Endothelial cell of umbilical vein (primary cell): ENCODE results near the gene COQ7. TPM values are rescaled to one million over a fixed set of nuclear protein-coding genes. Genes with fewer than 3 reads are reported as not detected.

Experiments used
- BruUV-seq: library from RNA; stranded (reverse); fragments of 400-500 nt; replicated peaks from 2 replicates; lab custom pipeline; 2021; lab: Mats Ljungman, UMichigan
- CTCF ChIA-PET: fragments of 300-600, 350-600 bp; sonication (Branson Sonifier 250); formaldehyde crosslinking; loops from one replicate; lab custom pipeline; 2021; ENCODE audit warnings: antibody characterized with exemption, inconsistent platforms; lab: Charles Lee
- POLR2A ChIA-PET: fragments of 300-600, 350-600 bp; sonication (Branson Sonifier 250); formaldehyde crosslinking; loops from one replicate; lab custom pipeline; 2021; ENCODE audit warnings: antibody characterized with exemption, inconsistent platforms; lab: Charles Lee
- DNase-seq: peaks from one replicate; pipeline ENCODE4 v3.0.0-alpha.2; 2011; ENCODE audit warnings: low read depth, low spot score
- FAIRE-seq: peaks from 2 replicates; lab custom pipeline; 2011; peaks lifted over from hg19 to GRCh38; lab: Jason Lieb, UNC
- H2AFZ ChIP-seq: 2 replicates; pipeline ENCODE4 v1.6.0; 2012; ENCODE audit warnings: low read depth, low read length, control low read depth, inconsistent platforms
- H3K27ac ChIP-seq: 2 replicates; pipeline ENCODE4 v1.5.1; 2011; ENCODE audit warnings: low read depth, mild to moderate bottlenecking, control low read depth, low read length, moderate library complexity; ENCODE audit not compliant: insufficient read depth
- H3K27me3 ChIP-seq, 2 experiments: 2 replicates each; pipeline versions ENCODE4 v1.6.0 to v1.6.1; 2011; ENCODE audit warnings: low read length in 2 of 2, mixed read lengths in 1 of 2; ENCODE audit not compliant: control insufficient read depth in 2 of 2, insufficient read depth in 2 of 2
- H3K36me3 ChIP-seq, 2 experiments: 2 replicates in 1 of 2; 3 replicates in 1 of 2; pipeline ENCODE4 v1.5.1; 2011; ENCODE audit warnings: low read length in 2 of 2, mild to moderate bottlenecking in 1 of 2, moderate library complexity in 1 of 2; ENCODE audit not compliant: control insufficient read depth in 2 of 2, insufficient read depth in 2 of 2; ENCODE audit errors: extremely low read depth in 1 of 2
- H3K4me1 ChIP-seq: 3 replicates; pipeline ENCODE4 v1.5.1; 2011; ENCODE audit warnings: mild to moderate bottlenecking, low read length; ENCODE audit not compliant: control insufficient read depth, insufficient read depth; ENCODE audit errors: extremely low read depth
- H3K4me2 ChIP-seq: 2 replicates; pipeline ENCODE4 v1.6.1; 2011; ENCODE audit warnings: low read length, control low read depth, mixed read lengths; ENCODE audit not compliant: insufficient read depth
- H3K4me3 ChIP-seq, 3 experiments: fragments of 200-600 bp in 1 of 3; sonication (generic), shearing (Covaris generic) in 1 of 3; replicated peaks in 1 of 3; 2 replicates each; pipeline ENCODE4 v1.5.1; 2011 to 2016; ENCODE audit warnings: control low read depth in 3 of 3, low read length in 3 of 3, mild to moderate bottlenecking in 2 of 3, inconsistent platforms in 1 of 3, low read depth in 1 of 3, moderate library complexity in 1 of 3; ENCODE audit not compliant: insufficient read depth in 1 of 3
- H3K79me2 ChIP-seq: 2 replicates; pipeline ENCODE4 v1.6.0; 2012; ENCODE audit warnings: low read length, inconsistent platforms; ENCODE audit not compliant: control insufficient read depth, insufficient read depth
- H3K9ac ChIP-seq: replicated peaks from 2 replicates; pipeline ENCODE3; 2011; ENCODE audit warnings: low read length, control low read depth; ENCODE audit not compliant: insufficient read depth; ENCODE audit errors: extremely low read depth
- H3K9me1 ChIP-seq: replicated peaks from 3 replicates; pipeline ENCODE4 v1.6.0; 2011; ENCODE audit warnings: mild to moderate bottlenecking, low read length; ENCODE audit not compliant: control insufficient read depth, insufficient read depth; ENCODE audit errors: extremely low read depth
- H3K9me3 ChIP-seq: replicated peaks from 2 replicates; pipeline ENCODE4 v1.5.1; 2012; ENCODE audit warnings: low read length, inconsistent platforms; ENCODE audit not compliant: control insufficient read depth, insufficient read depth
- H4K20me1 ChIP-seq: replicated peaks from 2 replicates; pipeline ENCODE3; 2011; ENCODE audit warnings: mild to moderate bottlenecking, low read length; ENCODE audit not compliant: control insufficient read depth, insufficient read depth; ENCODE audit errors: extremely low read depth
- FOS ChIP-seq: IDR thresholded peaks from 2 replicates; pipeline ENCODE4 v1.6.1; 2011; ENCODE audit warnings: mild to moderate bottlenecking, low read length, moderate library complexity, borderline replicate concordance; ENCODE audit not compliant: insufficient read depth
- GATA2 ChIP-seq: IDR thresholded peaks from 2 replicates; pipeline ENCODE4 v1.7.0; 2011; ENCODE audit warnings: low read depth, mild to moderate bottlenecking, moderate library complexity, mixed read lengths, low read length; ENCODE audit not compliant: insufficient read length, insufficient read depth
- JUN ChIP-seq: IDR thresholded peaks from 2 replicates; pipeline ENCODE4 v1.6.1; 2011; ENCODE audit warnings: borderline replicate concordance, low read depth; ENCODE audit not compliant: insufficient read length, insufficient read depth
- MYC ChIP-seq: IDR thresholded peaks from one replicate; pipeline ENCODE4 v1.6.1; 2011; ENCODE audit warnings: mild to moderate bottlenecking, low read depth, low read length
- POLR2A ChIP-seq: IDR thresholded peaks from 2 replicates; pipeline ENCODE4 v1.6.1; 2012; ENCODE audit warnings: low read depth, mild to moderate bottlenecking, control low read depth, low read length
- POLR2AphosphoS5 ChIP-seq: IDR thresholded peaks from 2 replicates; pipeline ENCODE4 v1.6.1; 2012; ENCODE audit warnings: low read depth, mild to moderate bottlenecking, control low read depth, low read length, moderate library complexity; ENCODE audit not compliant: insufficient read depth
- dilution Hi-C: fragments of 300-500 bp; cut with MboI; formaldehyde crosslinking; loops from one replicate; pipeline ENCODE4 v1.15.0; 2019; ENCODE audit warnings: low sequenced_read_pairs; ENCODE audit not compliant: extremely low pct_ligation_motif_present
- intact Hi-C: fragments of 100-400 bp; cut with micrococcal nuclease; formaldehyde crosslinking; loops from one replicate; pipeline ENCODE4 v1.10.0; 2022
- polyA plus RNA-seq, 4 experiments: library from polyadenylated mRNA; depleted of rRNA in 3 of 4; stranded (reverse) in 3 of 4; unstranded in 1 of 4; fragments of >200 nt; gene quantifications; 2 replicates each; pipeline versions ENCODE4 v1.2.1 to v1.2.3, GENCODE V29; 2011 to 2012; ENCODE audit warnings: missing spikeins in 1 of 4
- total RNA-seq: library from RNA; stranded (reverse); gene quantifications from 2 replicates; pipeline ENCODE4 v1.2.3, GENCODE V29; 2021
- TF ChIP-seq, protein P1 (sequence below), 2 donors: IDR thresholded peaks; 1 replicate in 1 of 2; 2 replicates in 1 of 2; pipeline ENCODE4 v1.5.1; 2011; ENCODE audit warnings: low read length in 2 of 2, mild to moderate bottlenecking in 2 of 2, moderate library complexity in 2 of 2, control low read depth in 1 of 2, inconsistent platforms in 1 of 2, low read depth in 1 of 2; ENCODE audit not compliant: insufficient read depth in 1 of 2; ENCODE audit errors: extremely low read depth in 1 of 2
- TF ChIP-seq, protein P2 (sequence below): IDR thresholded peaks from 2 replicates; pipeline ENCODE4 v1.6.1; 2011; ENCODE audit not compliant: insufficient read depth, insufficient read length

COQ7 gene
- total and polyA plus RNA-seq, 2 donors (not counting 3 experiments of a cell fraction or from before 2014, with no cell fraction given), result 12.9 to 24.2 TPM

DNA sequence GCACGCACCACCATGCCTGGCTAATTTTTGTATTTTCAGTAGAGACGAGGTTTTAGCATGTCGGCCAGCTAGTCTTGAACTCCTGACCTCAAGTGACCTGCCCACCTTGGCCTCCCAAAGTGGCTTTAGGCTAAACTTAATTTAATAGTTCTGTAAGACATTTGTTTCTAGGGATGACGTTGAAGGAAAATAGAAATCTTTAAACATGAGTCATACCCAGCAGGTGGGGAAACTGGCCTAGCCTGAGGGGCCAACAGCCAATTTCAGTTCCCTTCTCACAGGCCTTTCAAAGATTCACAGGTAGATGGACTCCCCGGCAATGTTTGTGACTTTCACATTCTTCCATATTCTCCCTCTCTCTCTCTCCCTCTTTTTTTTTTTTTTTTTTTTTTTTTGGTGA lies 28.2 kb downstream of the COQ7 start:
- intact Hi-C loops, result no loop called here
- dilution Hi-C loops, result no loop called here
- Histone ChIP-seq H2AFZ (no peak overlapping the region), H3K4me1 (peaks cover 17% of the 10 kb centered on the region), H4K20me1 (no peaks in the 10 kb centered on the region), H3K4me2 (no peak overlapping the region), H3K9ac (no peak overlapping the region), H3K4me3 (no peak overlapping the region), H3K27me3 (no peaks in the 10 kb centered on the region), H3K36me3 (no peaks in the 10 kb centered on the region), H3K79me2 (no peaks in the 10 kb centered on the region), H3K27ac (no peak overlapping the region), H3K9me3 (no peaks in the 10 kb centered on the region), H3K9me1 (no peaks in the 10 kb centered on the region)
- no peak for TF ChIP-seq POLR2A
- TF ChIP-seq FOS, result no peak
- TF ChIP-seq MYC, result no peak
- TF ChIP-seq JUN, result no peak
- no peak for TF ChIP-seq GATA2
- TF ChIP-seq, protein P1, sequence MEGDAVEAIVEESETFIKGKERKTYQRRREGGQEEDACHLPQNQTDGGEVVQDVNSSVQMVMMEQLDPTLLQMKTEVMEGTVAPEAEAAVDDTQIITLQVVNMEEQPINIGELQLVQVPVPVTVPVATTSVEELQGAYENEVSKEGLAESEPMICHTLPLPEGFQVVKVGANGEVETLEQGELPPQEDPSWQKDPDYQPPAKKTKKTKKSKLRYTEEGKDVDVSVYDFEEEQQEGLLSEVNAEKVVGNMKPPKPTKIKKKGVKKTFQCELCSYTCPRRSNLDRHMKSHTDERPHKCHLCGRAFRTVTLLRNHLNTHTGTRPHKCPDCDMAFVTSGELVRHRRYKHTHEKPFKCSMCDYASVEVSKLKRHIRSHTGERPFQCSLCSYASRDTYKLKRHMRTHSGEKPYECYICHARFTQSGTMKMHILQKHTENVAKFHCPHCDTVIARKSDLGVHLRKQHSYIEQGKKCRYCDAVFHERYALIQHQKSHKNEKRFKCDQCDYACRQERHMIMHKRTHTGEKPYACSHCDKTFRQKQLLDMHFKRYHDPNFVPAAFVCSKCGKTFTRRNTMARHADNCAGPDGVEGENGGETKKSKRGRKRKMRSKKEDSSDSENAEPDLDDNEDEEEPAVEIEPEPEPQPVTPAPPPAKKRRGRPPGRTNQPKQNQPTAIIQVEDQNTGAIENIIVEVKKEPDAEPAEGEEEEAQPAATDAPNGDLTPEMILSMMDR (IDR thresholded peaks at IDR 0.05; ENCODE audit: extremely low read depth in 1 of 2, insufficient read depth in 1 of 2, low read depth in 1 of 2, low read length in 2 of 2), result no peak
- TF ChIP-seq, protein P2, sequence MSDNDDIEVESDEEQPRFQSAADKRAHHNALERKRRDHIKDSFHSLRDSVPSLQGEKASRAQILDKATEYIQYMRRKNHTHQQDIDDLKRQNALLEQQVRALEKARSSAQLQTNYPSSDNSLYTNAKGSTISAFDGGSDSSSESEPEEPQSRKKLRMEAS, result no peak
- no peak for TF ChIP-seq POLR2AphosphoS5
- DNase-seq, result no peak
- FAIRE-seq, result no peak
- ChIA-PET POLR2A (no interaction called here), CTCF (interaction anchor here (0.7 to 3.1 kb wide), 8 partner anchors 10 to 84 kb away, joined by 3 to 24 read pairs (median 8); partner anchors contain the start of gene ITPRIPL2)
- BruUV-seq, result no TSS peak
